AG04450 (cell line): ENCODE results near the gene SIGLEC12. TPM values are rescaled to one million over a fixed set of nuclear protein-coding genes. Genes with fewer than 3 reads are reported as not detected.

Experiments used
- CTCF ChIA-PET: fragments of 300-600, 350-600 bp; formaldehyde crosslinking; extraction: SDS; loops from one replicate; lab custom pipeline; 2022; ENCODE audit warnings: antibody characterized with exemption, inconsistent platforms; lab: Charles Lee
- POLR2A ChIA-PET: fragments of 350-600 bp; formaldehyde crosslinking; extraction: SDS; loops from one replicate; lab custom pipeline; 2021; ENCODE audit warnings: antibody characterized with exemption, inconsistent platforms; lab: Yijun Ruan, JAX
- DNase-seq: peaks from one replicate; pipeline ENCODE4 v3.0.0-alpha.2; 2011; ENCODE audit warnings: low read depth, low spot score
- H3K27ac ChIP-seq: one replicate; pipeline ENCODE4 v1.5.1; 2012; ENCODE audit warnings: low read depth, low read length, control low read depth
- H3K27me3 ChIP-seq: one replicate; pipeline ENCODE4 v1.6.0; 2012; ENCODE audit warnings: low read length; ENCODE audit not compliant: control insufficient read depth, insufficient read depth
- H3K4me3 ChIP-seq: 2 replicates; pipeline ENCODE4 v1.5.1; 2011; ENCODE audit warnings: mild to moderate bottlenecking, low read depth, low read length, control low read depth
- H3K9me3 ChIP-seq: 2 replicates; pipeline ENCODE4 v1.5.1; 2012; ENCODE audit warnings: low read length; ENCODE audit not compliant: control insufficient read depth, insufficient read depth
- CTCF ChIP-seq: IDR thresholded peaks from 2 replicates; pipeline ENCODE4 v1.5.1; 2011; ENCODE audit warnings: low read depth, low read length, control low read depth, inconsistent platforms
- polyA plus RNA-seq: library from polyadenylated mRNA; depleted of rRNA; stranded (reverse); fragments of >200 nt; gene quantifications from 2 replicates; pipeline ENCODE4 v1.2.3, GENCODE V29; 2011; rRNA removed
- small RNA-seq: library from RNA; depleted of rRNA; stranded (forward); fragments of <200 nt; gene quantifications from one replicate; pipeline ENCODE3, GENCODE V24; 2012; ENCODE audit warnings: low read depth; ENCODE audit not compliant: insufficient read length

SIGLEC12 gene
- polyA plus RNA-seq, 1 experiment = not detected

- no peak for TF ChIP-seq CTCF
- Histone ChIP-seq H3K27me3 (no peaks in the 10 kb centered on the region), H3K4me3 (no peak overlapping the region), H3K9me3 (no peaks in the 10 kb centered on the region; the same call in 1 of the 2 replicates), H3K27ac (no peak overlapping the region)
- POLR2A ChIA-PET = no interaction called here
- DNase-seq = no peak
- CTCF ChIA-PET = no interaction called here
Observed at GRCh38 chr19:51441410-51442390, 59.9 kb downstream of the SIGLEC12 start.

Small RNA genes lying within 50 kb of the gene (small RNA-seq; reads per million reads assigned to genes)
- gene AC020914.3 (not detected), gene AC020914.5 (not detected)

Other genes starting within 250 kb of the SIGLEC12 start
- not detected in 2 replicates for gene IGLON5, start 190.2 kb downstream of the SIGLEC12 start, polyA plus RNA-seq
- 0.96 and 1.0 TPM in 2 replicates for gene VSIG10L, start 159.7 kb downstream of the SIGLEC12 start, polyA plus RNA-seq
- gene ETFB, start 135.4 kb downstream of the SIGLEC12 start, polyA plus RNA-seq = 80.8 and 86.6 TPM in 2 replicates
- gene CLDND2, start 132.8 kb downstream of the SIGLEC12 start, polyA plus RNA-seq = not detected in 2 replicates
- not detected in 2 replicates for gene NKG7, start 129.1 kb downstream of the SIGLEC12 start, polyA plus RNA-seq
- gene LIM2, start 113.8 kb downstream of the SIGLEC12 start, polyA plus RNA-seq = not detected in 2 replicates
- gene C19orf84, start 111.2 kb downstream of the SIGLEC12 start, polyA plus RNA-seq = not detected in 2 replicates
- gene SIGLEC10, start 84.2 kb downstream of the SIGLEC12 start, polyA plus RNA-seq = not detected in 2 replicates
- gene SIGLEC8, start 43.3 kb downstream of the SIGLEC12 start, polyA plus RNA-seq = not detected in 2 replicates
- gene CEACAM18, start 23.3 kb downstream of the SIGLEC12 start, polyA plus RNA-seq = not detected in 2 replicates
- gene SIGLEC6, start 29.9 kb upstream of the SIGLEC12 start, polyA plus RNA-seq = not detected in 2 replicates
- 4.8 and 6.4 TPM in 2 replicates for gene ZNF175, start 69.5 kb upstream of the SIGLEC12 start, polyA plus RNA-seq
- not detected in 2 replicates for gene SIGLEC5, start 128.6 kb upstream of the SIGLEC12 start, polyA plus RNA-seq
- not detected in 2 replicates for gene SIGLEC14, start 145.0 kb upstream of the SIGLEC12 start, polyA plus RNA-seq
- gene SPACA6, start 191.5 kb upstream of the SIGLEC12 start, polyA plus RNA-seq = 3.5 and 5.6 TPM in 2 replicates
- not detected in 2 replicates for gene HAS1, start 222.2 kb upstream of the SIGLEC12 start, polyA plus RNA-seq